HEK293 (cell line): ENCODE results near the gene RAB11B.

Experiments used
- KLF16 ChIP-seq: fragments of 450-650 bp; formaldehyde crosslinking; IDR thresholded peaks from 2 replicates; pipeline ENCODE4 v1.5.1; 2017; ENCODE audit warnings: missing biosample characterization, missing genetic modification characterization
- OSR2 ChIP-seq: fragments of 450-650 bp; formaldehyde crosslinking; IDR thresholded peaks from 2 replicates; pipeline ENCODE4 v1.5.1; 2016; ENCODE audit warnings: missing biosample characterization, missing genetic modification characterization
- ZNF433 ChIP-seq: fragments of 450-650 bp; formaldehyde crosslinking; IDR thresholded peaks from 2 replicates; pipeline ENCODE4 v1.5.1; 2016; ENCODE audit warnings: missing biosample characterization, missing genetic modification characterization, low read depth
- TF ChIP-seq, protein P1 (sequence below): fragments of 450-650 bp; formaldehyde crosslinking; IDR thresholded peaks from 2 replicates; pipeline ENCODE4 v1.5.1; 2016; ENCODE audit warnings: missing biosample characterization, missing genetic modification characterization
- TF ChIP-seq, protein P2 (sequence below): fragments of 450-650 bp; formaldehyde crosslinking; IDR thresholded peaks from 2 replicates; pipeline ENCODE4 v1.5.1; 2017; ENCODE audit warnings: missing biosample characterization, missing genetic modification characterization

DNA sequence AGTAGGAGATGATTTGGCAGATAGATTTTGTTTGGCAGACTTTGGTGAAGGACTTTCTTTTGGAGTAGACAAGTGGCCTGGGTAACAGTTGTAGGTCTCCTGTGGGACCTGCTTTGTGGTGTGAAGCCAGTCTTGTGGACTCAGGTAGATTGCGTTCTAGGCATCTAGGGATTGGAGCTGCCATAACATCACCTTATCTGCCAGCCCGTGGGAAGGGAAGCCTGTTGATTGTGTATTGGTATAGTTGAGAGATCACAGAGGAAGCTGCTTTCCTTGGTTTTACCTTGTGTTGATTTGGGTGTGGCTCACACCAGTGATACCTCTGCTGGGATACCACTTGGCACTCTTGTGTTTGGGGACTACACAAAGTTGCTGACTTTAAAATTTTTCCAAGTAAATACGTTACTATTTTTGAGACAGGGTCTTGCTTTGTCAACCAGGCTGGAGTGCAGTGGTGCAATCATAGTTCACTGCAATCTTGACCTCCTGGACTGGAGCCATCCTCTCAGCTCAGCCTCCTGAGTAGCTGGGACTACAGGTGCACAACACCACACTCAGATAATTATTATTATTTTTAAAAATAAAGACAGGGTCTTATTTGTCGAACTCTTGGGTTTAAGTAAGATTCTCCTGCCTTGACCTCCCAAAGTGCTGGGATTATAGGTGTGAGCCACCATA, 62.4 kb downstream of the RAB11B start:
- TF ChIP-seq, protein P1, sequence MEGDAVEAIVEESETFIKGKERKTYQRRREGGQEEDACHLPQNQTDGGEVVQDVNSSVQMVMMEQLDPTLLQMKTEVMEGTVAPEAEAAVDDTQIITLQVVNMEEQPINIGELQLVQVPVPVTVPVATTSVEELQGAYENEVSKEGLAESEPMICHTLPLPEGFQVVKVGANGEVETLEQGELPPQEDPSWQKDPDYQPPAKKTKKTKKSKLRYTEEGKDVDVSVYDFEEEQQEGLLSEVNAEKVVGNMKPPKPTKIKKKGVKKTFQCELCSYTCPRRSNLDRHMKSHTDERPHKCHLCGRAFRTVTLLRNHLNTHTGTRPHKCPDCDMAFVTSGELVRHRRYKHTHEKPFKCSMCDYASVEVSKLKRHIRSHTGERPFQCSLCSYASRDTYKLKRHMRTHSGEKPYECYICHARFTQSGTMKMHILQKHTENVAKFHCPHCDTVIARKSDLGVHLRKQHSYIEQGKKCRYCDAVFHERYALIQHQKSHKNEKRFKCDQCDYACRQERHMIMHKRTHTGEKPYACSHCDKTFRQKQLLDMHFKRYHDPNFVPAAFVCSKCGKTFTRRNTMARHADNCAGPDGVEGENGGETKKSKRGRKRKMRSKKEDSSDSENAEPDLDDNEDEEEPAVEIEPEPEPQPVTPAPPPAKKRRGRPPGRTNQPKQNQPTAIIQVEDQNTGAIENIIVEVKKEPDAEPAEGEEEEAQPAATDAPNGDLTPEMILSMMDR (tag by site-specific recombination) = no peak
- no peak for TF ChIP-seq KLF16 (tag by site-specific recombination)
- TF ChIP-seq ZNF433 (tag by site-specific recombination) = no peak
- TF ChIP-seq, protein P2, sequence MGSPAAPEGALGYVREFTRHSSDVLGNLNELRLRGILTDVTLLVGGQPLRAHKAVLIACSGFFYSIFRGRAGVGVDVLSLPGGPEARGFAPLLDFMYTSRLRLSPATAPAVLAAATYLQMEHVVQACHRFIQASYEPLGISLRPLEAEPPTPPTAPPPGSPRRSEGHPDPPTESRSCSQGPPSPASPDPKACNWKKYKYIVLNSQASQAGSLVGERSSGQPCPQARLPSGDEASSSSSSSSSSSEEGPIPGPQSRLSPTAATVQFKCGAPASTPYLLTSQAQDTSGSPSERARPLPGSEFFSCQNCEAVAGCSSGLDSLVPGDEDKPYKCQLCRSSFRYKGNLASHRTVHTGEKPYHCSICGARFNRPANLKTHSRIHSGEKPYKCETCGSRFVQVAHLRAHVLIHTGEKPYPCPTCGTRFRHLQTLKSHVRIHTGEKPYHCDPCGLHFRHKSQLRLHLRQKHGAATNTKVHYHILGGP (tag by site-specific recombination) = no peak
- TF ChIP-seq OSR2 (tag by site-specific recombination) = no peak
